Naive B cell (primary cell): ENCODE measurements around the gene RNPEPL1. TPM values are rescaled to one million over a fixed set of nuclear protein-coding genes. Genes with fewer than 3 reads are reported as not detected.

Experiments used
- polyA plus RNA-seq, 6 donors: library from polyadenylated mRNA; unstranded; fragments of 300-500 nt; fragmentation: Illumina TruSeq; gene quantifications; one replicate each; pipeline ENCODE4 v1.2.3, GENCODE V29; 2021; ENCODE audit warnings: low read depth in 6 of 6

The RNPEPL1 gene
- polyA plus RNA-seq, 6 donors from 2014 or later = 15.6 to 44.3 (median 28.3) TPM

Other genes with a start within 250 kb of the RNPEPL1 start
- under 1 TPM in 5 of 6 donors, not detected in 1; 0.12 to 0.47 (median 0.36) TPM for gene GPC1, start 132.8 kb upstream of the RNPEPL1 start, polyA plus RNA-seq
- 10 to 100 TPM in 2 of 6 donors, 1 to 10 TPM in 4; 5.8 to 21.1 (median 8.9) TPM for gene ANKMY1, start 10.5 kb upstream of the RNPEPL1 start, polyA plus RNA-seq
- gene DUSP28, start 8.1 kb upstream of the RNPEPL1 start, polyA plus RNA-seq = 10 to 100 TPM; 20.5 to 39.0 (median 24.7) TPM
- gene CAPN10, start 18.2 kb downstream of the RNPEPL1 start, polyA plus RNA-seq = 10 to 100 TPM in 1 of 6 donors, 1 to 10 TPM in 5; 1.4 to 19.0 (median 7.5) TPM
- 1 to 10 TPM in 2 of 6 donors, under 1 TPM in 3, not detected in 1; 0.54 to 2.9 (median 0.82) TPM for gene GPR35, start 57.0 kb downstream of the RNPEPL1 start, polyA plus RNA-seq
- not detected for gene AQP12B, start 114.4 kb downstream of the RNPEPL1 start, polyA plus RNA-seq
- gene AQP12A, start 123.4 kb downstream of the RNPEPL1 start, polyA plus RNA-seq = not detected